ENCODE data around the gene ZNF165. TPM values are rescaled to one million over a fixed set of nuclear protein-coding genes. Genes with fewer than 3 reads are reported as not detected.

Gene ZNF165
- total and polyA plus RNA-seq, 2 of the 13 experiments (the other 11 are each of a cell fraction or from before 2014, with no cell fraction given) = 0.58 to 8.6 TPM

GRCh38 chr6:28124350-28124970, 44.1 kb downstream of the ZNF165 start, which contains the start of gene ZSCAN16 (continued):
- TF ChIP-seq MXD3 (CRISPR knock-in tag; IDR thresholded peaks at IDR 0.05) = peak; percentile 52; the same call in 1 of the 2 replicates
- TF ChIP-seq ZNF800 (CRISPR knock-in tag; IDR thresholded peaks at IDR 0.05) = peak; percentile 89
- TF ChIP-seq ZNF512 (CRISPR knock-in tag; IDR thresholded peaks at IDR 0.05) = peak; percentile 68; the same call in 1 of the 2 replicates
- peak; percentile 75; the same call in 1 of the 2 replicates for TF ChIP-seq ZNF773 (CRISPR knock-in tag; IDR thresholded peaks at IDR 0.05; ENCODE audit: borderline replicate concordance)
- TF ChIP-seq KDM5A (IDR thresholded peaks at IDR 0.05; ENCODE audit: borderline replicate concordance, low read length) = peak; percentile 96
- TF ChIP-seq PCBP2 (optimal IDR thresholded peaks at IDR 0.05; ENCODE audit: low read depth, low read length, poor library complexity, severe bottlenecking) = no peak
- 0 out of 2 replicates have a peak, but pooled peaks have one; percentile 52 for TF ChIP-seq SP140L (CRISPR knock-in tag; IDR thresholded peaks at IDR 0.05; ENCODE audit: borderline replicate concordance)
- 0 out of 2 replicates have a peak, but pooled peaks have one; percentile 52 for TF ChIP-seq ZBTB43 (CRISPR knock-in tag; conservative IDR thresholded peaks at IDR 0.05)
- TF ChIP-seq ZBTB38 (CRISPR knock-in tag; IDR thresholded peaks at IDR 0.05) = peak; percentile 80
- peak; percentile 51; the same call in 1 of the 2 replicates for TF ChIP-seq PPARG (CRISPR knock-in tag; conservative IDR thresholded peaks at IDR 0.05)
- no peak; the same call in 1 of the 2 replicates for TF ChIP-seq ZNF709 (CRISPR knock-in tag; IDR thresholded peaks at IDR 0.05)
- TF ChIP-seq FOXP4 (CRISPR knock-in tag; IDR thresholded peaks at IDR 0.05) = no peak; the same call in 1 of the 2 replicates
- peak; percentile 93 for TF ChIP-seq ZGPAT (CRISPR knock-in tag; IDR thresholded peaks at IDR 0.05)
- peak; percentile 26; the same call in 1 of the 2 replicates for TF ChIP-seq BHLHE40 (IDR thresholded peaks at IDR 0.05; ENCODE audit: low read length)
- TF ChIP-seq, protein P1, sequence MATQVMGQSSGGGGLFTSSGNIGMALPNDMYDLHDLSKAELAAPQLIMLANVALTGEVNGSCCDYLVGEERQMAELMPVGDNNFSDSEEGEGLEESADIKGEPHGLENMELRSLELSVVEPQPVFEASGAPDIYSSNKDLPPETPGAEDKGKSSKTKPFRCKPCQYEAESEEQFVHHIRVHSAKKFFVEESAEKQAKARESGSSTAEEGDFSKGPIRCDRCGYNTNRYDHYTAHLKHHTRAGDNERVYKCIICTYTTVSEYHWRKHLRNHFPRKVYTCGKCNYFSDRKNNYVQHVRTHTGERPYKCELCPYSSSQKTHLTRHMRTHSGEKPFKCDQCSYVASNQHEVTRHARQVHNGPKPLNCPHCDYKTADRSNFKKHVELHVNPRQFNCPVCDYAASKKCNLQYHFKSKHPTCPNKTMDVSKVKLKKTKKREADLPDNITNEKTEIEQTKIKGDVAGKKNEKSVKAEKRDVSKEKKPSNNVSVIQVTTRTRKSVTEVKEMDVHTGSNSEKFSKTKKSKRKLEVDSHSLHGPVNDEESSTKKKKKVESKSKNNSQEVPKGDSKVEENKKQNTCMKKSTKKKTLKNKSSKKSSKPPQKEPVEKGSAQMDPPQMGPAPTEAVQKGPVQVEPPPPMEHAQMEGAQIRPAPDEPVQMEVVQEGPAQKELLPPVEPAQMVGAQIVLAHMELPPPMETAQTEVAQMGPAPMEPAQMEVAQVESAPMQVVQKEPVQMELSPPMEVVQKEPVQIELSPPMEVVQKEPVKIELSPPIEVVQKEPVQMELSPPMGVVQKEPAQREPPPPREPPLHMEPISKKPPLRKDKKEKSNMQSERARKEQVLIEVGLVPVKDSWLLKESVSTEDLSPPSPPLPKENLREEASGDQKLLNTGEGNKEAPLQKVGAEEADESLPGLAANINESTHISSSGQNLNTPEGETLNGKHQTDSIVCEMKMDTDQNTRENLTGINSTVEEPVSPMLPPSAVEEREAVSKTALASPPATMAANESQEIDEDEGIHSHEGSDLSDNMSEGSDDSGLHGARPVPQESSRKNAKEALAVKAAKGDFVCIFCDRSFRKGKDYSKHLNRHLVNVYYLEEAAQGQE (IDR thresholded peaks at IDR 0.05; ENCODE audit: borderline replicate concordance in 1 of 2, low read depth in 1 of 2, low read length in 2 of 2) = peak in 1 of 2 experiments; percentile 64; a peak in 1 of 4 replicates

Measured in HepG2 (cell line).